GM21528 (cell line): ENCODE data around the gene CACNG3.
"Not testable (repeated sequence)": the region's sequence is repeated elsewhere in the genome, so short reads cannot be mapped to it uniquely, and the experiment has no call there.

Experiments
- ATAC-seq: cut with Tn5 transposase; IDR thresholded peaks from one replicate; pipeline ENCODE4 v1.9.1; 2021; ENCODE audit warnings: mild to moderate bottlenecking, moderate library complexity; ENCODE audit not compliant: unreplicated experiment, low FRiP score

The CACNG3 gene

DNA sequence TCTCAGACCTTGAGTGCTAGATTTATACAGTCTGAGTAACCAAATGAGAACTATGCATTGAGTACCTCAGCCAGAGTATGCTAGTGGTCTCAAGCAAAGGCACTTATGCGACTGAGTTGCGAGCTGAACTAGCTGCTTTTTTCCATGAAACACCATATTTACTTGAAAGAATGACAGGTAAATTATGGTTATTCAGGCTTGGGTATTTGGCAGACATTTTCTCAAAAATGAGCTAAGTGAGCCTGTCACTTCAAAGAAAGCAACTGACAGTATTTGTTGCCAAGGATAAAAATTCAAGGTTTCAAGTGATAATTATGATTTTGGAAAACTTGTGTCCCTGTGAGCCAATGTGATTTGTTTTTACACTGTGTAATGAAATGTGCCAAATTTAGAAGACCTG lies 19.3 kb downstream of the CACNG3 start:
- no peak for ATAC-seq

DNA sequence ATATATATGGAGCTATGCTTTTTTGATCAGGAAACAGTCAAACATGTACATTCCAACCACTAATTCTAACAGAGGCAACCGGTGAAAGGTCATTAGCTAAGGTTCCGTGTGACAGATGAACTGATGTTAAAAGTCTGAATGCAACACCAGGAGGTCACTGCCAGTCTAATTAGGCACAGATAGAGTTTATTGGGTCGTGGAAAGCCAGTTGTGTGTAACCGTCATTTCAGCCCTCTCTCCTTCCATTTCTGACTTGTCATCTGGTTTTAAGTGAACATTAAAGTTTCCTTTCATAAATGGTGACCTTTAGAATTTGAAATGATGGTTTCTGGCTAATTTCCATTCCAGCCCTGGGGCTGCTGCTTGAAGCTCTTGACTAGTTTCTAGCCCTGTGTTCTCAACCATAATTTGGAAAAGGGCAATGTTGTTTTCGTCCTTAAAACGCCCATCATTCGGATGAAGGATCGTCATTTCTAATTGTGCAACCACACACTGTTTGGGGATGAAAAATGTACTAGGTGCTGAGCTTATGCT lies 23.9 kb downstream of the CACNG3 start:
- ATAC-seq = no peak

DNA sequence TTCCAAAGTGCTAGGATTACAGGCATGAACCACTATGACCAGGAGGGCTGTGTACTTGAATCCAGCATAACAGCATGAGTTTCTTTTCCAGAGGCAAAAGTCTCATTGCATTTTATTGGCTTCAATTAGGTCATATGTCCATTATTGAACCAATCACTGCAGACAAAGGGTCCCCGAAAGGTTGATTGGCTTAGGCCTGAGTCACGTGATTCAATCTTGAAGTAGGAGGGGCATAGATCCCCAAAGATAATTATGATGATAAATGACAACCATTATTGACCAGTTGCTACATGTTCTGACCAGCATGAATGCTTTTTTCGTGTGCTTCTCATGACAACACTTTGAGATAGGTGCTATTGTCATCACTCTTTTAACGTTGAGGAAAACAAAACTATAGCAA lies 25.3 kb downstream of the CACNG3 start:
- no peak for ATAC-seq

DNA sequence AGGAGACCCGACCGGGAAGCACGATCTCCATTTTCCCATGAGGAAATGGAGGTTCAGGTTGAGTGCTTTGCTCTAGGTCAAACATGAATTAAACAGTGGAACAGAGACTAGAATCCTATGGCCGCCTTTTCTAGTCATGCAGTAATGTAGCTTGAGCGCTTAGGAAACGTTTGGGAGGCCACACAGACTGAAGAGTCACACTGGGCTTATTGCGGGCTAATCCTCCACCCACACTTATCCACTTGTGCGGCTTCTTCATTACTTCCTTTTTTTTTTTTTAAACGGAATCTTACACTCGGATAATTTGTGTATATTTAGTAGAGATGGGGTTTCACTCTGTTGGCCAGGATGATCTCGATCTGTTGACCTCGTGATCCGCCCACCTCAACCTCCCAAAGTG lies 26.0 kb downstream of the CACNG3 start:
- no peak for ATAC-seq

DNA sequence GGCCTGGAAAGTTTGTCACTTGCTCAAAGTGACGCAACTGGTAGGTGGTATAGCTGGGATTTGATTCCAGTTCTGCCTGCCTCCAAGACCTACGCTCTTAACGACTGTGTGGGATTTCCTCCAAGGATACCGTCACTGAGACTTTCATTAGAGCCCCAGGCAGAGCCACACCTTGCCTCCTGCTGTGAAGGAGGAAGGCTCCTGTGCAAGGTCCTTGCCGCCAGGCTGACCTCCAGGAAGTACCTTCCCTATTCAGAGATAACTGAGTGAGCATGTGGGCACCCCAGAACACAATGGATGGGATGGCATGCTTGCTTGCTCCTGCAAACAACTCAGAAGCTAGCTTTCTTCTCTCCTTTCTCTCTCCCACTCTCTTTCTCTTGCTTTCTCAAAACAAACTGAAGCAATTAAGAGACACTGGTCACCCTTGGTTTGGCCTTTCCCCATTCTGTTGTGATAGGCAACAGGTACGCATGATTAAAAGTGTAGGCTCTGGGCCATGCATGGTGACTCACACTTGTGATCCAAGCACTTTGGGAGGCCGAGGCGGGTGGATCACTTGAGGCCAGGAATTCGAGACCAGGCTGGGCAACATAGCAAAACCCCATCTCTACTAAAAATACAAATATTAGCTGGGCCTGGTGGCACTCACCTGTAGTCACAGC lies 30.7 kb downstream of the CACNG3 start:
- no peak for ATAC-seq

DNA sequence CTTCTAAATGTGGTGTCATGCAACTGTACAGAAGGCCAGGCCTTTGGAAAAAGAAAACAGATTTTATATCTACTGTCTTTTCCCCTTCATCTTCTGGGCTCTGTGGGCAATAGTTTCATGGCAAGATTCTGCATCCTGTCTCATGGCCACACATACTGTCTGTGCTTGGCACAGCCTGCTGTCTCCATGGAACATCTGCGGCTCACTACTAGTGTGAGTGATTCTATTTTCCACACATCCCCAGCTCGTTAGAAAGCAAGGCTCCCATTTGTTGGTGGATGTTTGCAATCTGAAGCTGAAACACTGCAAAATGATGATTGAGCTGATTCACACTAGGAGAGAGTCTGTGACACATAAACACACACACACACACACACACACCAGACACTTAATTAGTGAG lies 32.4 kb downstream of the CACNG3 start:
- ATAC-seq = no peak

DNA sequence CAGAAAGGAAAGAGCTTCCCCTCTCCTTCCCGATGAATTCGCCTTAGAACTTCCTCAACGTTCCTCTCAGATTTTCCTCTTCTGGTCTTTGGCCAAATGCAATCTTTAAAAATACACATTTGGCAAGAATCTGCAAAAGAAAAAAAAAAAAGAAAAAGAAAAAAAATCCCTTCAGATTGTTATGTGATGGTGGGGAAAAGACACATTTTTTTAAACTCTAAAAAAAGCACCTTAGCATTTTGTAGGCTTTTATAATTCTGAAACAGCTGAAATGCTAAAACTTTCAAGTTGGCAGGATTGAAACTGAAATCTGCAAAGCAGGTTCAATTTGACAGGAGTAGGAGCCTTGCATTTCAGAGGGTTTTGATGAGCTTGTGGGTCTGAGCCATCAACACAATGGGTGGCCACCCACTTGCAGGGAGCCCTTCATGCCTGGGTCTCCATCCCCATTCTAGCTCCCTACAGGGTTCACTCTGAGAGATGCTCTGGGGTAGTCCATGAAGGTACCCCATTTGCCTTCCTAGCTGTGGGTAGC lies 33.1 kb downstream of the CACNG3 start:
- ATAC-seq = no peak

DNA sequence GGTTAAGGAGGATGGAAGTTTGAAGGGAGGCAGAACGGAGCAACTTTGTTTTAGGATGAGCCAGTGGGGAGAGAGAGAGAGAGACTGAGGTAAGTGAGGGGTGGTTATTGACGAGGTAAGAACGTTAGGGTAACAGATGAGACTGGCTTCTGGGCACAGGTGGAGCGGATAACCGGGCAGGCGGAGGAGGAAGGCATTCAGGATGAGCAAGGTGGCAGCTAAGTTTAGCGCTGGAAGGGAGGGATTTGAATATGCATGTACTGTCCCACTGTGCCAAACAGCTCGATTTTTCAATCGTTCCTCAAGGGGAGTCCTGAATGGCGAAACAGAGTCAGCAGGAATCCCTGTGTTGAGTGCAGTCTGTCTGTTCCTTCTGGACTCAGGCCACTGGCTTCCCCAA lies 35.8 kb downstream of the CACNG3 start:
- no peak for ATAC-seq

DNA sequence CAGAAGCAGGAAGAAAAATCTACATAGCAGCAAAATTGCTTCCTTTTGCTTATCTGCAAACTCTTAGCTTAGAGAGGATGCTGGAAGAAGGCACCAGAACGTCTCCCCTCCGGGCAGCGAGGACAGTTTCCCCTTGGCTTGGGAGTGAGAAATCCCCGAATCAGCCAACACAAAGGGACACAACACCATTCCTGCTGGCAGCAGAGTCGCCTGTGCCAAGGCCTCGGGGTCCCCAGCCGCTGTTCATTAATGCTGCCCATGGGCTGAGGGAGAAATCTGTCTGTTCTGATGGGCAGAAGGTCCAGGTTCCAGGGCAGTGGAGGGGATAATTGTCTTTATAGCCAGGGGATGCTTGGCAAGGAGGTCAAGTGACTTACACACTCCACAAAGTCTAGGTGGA lies 38.0 kb downstream of the CACNG3 start:
- no peak for ATAC-seq

DNA sequence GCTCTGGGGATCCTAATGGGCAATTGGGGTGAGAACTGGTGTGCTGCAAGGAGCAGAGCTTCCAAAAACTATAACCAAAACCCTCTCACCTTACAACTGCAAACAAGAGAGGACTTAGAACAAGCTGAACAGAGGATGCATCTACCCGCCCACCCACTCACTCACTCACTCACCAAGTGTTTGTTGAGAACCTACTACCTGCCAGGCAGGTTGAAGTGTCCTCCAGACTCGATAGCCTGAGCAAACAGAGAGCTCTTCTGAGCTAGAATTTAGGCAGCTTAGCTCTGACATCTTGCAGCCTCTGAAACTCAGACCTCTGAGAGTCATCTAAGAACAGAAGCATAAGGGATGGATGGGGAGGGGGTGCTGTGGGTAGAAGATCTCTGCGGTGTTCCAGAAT lies 41.2 kb downstream of the CACNG3 start:
- ATAC-seq = no peak

DNA sequence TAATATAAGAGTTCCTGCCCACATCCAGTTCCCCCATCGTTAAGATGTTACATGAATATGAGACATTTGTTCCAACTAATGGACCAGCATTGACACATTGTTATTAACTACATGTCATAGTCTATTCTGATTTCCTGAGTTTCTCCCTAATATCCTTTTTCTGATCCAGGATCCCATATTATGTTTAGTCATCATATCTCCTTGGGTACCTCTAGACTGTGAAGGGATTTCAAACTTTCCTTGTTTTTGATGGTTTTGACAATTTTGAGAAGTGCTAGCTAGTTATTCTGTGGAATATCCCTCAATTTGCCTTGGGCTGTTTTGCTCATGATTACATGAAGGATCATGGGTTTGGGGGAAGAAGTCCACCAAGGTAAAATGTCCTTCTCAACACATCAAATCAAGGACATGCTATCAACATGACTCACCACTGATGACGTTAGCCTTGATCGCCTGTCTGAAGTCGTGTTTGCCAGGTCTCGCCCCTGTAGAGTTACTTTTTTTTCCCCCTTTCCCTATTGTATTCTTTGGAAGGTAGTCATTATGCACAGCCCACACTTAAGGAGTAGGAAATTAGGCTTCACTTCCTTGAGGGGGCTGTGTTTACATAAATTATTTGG lies 42.5 kb downstream of the CACNG3 start:
- no peak for ATAC-seq

DNA sequence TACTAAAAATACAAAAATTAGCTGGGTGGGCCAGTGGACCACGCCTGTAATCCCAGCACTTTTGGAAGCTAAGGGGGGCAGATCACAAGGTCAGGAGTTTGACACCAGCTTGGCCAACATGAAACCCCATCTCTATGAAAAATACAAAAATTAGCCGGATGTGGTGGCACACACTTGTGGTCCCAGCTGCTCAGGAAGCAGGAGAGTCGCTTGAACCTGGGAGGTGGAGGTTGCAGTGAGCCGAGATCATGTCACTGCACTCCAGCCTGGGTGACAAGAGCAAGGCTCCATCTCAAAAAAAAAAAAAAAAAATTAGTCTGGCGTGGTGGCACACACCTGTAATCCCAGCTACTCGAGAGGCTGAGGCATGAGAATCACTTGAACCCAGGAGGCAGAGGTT lies 44.6 kb downstream of the CACNG3 start:
- ATAC-seq = not testable (repeated sequence)

DNA sequence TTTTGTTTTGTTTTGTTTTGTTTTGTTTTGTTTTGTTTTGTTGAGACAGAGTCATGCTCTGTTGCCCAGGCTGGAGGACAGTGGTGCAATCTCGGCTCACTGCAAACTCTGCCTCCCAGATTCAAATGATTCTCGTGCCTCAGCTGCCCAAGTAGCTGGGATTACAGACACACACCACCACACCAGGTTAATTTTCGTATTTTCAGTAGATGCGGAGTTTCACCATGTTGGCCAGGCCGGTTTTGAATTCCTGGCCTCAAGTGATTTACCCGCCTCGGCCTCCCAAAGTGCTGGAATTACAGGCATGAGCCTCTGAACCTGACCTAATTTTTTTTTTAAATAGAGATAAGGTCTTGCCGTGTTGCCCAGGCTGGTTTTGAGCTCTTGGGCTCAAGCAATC lies 46.5 kb downstream of the CACNG3 start:
- no peak for ATAC-seq

DNA sequence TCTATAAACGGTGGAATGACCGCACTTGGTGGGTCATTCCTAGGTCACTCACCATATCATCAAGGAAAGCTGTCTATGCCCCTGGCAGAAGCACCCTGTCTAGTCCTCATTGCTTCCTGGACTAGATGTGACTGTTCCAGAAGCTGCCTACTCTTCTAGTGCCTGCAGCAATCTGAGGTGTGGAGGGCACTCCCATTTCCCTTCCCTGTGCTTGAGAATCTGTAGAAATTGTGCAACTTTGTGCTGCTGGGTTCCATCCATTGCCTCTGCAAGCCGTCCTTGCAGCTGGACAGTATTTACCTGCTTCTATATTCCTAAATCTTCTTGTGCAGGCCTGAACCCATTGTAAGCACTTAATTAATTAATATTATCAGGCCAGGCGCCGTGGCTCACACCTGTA lies 52.1 kb downstream of the CACNG3 start:
- no peak for ATAC-seq

DNA sequence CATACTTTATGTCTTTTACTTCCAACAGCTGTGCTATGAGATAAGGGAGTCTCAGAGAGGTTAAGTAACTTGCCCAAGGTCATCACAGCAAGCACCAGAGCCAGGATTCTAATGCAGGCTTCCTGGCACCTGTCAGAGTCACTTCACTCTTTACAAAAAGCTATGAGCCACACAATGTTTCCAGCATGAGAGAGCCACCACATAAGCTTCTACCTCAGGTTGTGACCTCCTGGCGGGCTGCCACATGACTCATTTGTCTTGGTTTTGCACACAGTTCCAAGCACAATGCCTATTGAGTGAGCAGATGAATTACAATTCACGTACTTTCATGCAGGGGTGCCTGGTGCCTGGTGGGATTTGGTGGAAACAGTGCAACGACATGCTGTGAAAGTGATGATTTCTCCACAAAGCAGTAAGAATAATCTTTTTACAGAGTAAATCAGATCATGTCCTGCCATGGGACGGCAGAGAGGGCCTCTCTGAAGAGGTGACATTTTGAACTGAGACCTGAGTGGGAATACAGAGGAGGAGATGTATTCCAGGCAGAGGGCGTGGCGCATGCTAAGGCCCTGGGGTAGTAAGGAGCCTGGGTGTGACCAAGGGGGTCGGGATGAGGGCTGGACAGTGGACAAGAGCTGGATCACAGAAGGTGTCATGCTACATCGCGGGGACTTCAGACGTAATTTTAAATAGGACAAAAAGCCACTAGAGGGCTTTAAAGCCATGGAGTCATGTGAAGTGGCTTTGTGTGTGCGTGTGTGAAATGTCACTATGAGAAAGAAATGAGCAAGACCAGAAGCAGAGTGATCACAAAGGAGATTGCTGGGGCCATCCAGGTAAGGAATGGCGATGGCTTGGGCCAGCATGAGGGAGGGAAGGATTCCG lies 53.4 kb downstream of the CACNG3 start:
- ATAC-seq = no peak

DNA sequence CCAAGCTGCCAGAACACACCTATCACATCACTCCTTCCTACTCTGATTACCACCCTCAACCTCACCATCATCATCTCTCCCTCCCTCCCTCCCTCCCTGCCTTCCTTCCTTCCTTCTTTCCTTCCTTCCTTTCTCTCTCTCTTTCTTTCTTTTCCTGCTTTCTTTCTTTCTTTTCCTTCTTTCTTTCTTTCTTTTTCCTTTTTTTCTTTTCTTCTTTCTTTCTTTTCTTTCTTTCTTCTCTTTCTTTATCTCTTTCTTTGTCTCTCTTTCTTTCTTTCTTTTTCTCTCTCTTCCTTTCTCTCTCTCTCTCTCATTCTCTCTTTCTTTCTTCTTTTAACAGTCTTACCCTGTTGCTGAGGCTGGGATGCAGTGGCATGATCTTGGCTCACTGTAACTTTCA lies 59.2 kb downstream of the CACNG3 start:
- no peak for ATAC-seq

DNA sequence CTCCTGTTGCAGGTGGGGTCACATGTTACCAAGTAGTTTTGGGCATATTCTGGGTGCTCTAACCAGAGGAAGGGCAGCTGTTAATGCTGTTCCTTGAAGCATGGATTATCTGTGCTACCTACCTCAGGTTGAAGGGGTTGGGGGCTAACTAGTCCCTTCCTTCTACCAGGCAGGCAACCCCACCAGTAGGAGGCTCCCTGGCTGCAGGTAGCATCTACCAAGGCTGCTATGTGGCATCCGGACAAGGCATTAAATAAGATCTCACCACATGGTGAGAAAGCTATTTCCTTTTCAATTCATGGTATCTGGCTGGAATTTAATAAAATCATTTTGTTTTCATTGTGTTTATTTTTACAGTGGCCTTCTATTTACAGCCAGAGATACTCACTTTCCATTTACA lies 62.5 kb downstream of the CACNG3 start:
- no peak for ATAC-seq

DNA sequence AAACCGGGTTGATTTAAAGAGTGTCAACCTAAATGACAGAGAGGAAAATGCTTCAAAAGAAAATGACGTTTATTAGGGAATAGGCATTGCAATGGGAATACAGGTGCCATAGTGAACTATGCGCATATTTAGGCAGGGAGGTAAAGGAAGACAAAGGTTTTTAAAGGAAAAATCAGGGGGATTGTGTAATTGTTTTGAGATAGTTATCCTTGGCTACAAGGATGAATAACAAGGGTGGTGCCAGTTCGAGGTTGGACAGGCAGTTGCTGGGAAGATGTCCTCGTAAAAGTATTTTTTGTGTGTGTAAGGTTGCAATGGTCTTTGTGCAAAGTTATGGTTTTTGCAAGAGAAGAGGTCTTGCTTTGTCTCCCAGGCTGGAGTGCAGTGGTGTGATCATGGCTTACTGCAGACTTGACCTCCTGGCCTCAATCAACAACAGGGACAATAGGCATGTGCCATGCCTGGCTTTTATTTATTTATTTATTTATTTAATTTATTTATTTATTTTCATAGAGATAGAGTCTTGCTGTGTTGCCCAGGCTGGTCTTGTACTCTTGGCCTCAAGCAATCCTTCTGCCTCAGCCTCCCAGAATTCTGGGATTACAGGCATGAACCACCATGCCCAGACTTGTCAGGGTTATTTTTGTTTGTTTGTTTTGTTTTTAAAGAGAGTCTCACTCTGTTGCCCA lies 63.1 kb downstream of the CACNG3 start:
- no peak for ATAC-seq

DNA sequence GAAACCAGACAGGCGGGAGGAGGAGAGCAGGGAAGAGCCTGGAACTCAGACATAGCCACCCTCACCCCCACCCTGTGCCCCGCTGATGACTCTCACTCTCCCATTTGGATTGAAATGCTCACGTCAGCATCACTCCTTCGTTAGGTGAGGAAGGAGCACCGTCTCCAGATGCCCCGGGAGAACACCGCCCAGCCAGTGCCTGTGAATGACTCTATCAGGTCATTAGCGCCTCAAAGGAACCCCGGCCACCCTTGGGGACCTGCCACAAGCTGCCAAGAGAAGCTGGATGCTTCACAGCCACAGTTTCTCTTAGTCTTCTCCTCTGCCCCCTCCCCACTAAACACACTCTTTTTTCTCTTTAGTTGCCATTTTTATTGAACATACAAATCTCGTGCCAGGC lies 66.0 kb downstream of the CACNG3 start:
- ATAC-seq = no peak

DNA sequence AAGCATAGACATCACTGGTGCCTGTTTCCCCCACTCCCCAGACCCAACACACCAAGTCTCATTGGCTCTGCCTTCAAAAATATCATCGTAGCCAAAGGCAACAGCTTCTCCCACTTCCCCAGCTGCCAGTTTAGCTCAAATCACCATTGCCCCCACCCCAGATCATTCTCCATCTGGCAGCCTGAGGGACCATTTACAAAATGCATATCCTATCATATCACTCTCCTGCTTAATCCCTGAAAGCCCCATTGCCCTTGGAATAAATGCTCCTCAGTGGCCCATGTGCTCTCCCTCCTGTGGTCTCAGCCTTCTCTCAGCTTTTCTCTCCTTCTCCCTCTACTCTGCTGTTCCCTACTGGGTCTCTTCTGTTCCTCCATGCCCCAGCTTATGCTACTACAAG lies 68.3 kb downstream of the CACNG3 start:
- ATAC-seq = no peak
